ENCODE data around the gene ZNF544. TPM values are rescaled to one million over a fixed set of nuclear protein-coding genes. Genes with fewer than 3 reads are reported as not detected.
A peak's percentile ranks its signal among the peaks of the same experiment; 100 is the strongest.

ZNF544 gene
- polyA plus RNA-seq, 2 of the 4 experiments (the other 2 are of a cell fraction): 23.7 to 33.1 TPM

DNA sequence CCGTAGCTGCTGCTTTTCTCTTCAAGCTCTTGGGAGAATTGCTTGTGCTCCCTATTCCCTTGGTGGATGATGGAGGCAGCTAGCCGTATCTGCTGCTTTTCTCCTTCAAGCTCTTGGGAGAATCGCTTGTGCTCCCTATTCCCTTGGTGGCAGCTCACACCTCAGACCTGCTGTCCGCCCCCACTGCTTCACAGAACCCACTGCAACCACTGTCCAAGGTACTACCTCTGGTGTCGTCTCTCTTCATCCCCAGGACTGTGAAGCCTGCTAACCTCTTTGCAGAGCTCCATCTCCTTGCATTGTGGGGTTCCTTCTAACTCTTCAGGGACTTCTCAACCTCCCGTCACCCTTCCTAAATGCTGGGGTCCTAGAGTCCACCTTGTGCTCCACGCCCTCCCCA, 71.9 kb downstream of the ZNF544 start:
- Histone ChIP-seq H3K27ac (no peak overlapping the region), H3K4me3 (no peak overlapping the region), H3K9me3 (peaks cover 89% of the 10 kb centered on the region), H3K4me2 (no peak overlapping the region), H3K4me1 (no peaks in the 10 kb centered on the region)
- ChIA-PET POLR2A (no interaction called here), CTCF (interaction anchor here (0.6 to 1.3 kb wide), 5 partner anchors 9 to 47 kb away, joined by 3 to 5 read pairs (median 3); no protein-coding TSS in a partner anchor)
- DNase-seq (ENCODE audit: low read depth in 1 of 2, low spot score in 1 of 2) (no peak), FAIRE-seq (no peak), ATAC-seq (no peak)
- no peak for TF ChIP-seq RAD21 (conservative IDR thresholded peaks at IDR 0.05 in 1 of 2, IDR thresholded peaks at IDR 0.05 in 1 of 2)
- WGBS (ENCODE audit: missing lambda C conversion rate): 94% methylated on average over 7 of the region's 7 CpGs

- WGBS (ENCODE audit: missing lambda C conversion rate): 90% methylated on average over 7 of the region's 7 CpGs
- Histone ChIP-seq H3K27ac (no peak overlapping the region), H3K4me3 (no peak overlapping the region), H3K4me1 (0 out of 3 replicates have a peak, but pooled peaks cover 4% of the 10 kb centered on the region), H3K4me2 (peak overlapping the region; percentile 63; the same call in 2 of the 3 replicates), H3K9me3 (peaks cover 66% of the 10 kb centered on the region)
- DNase-seq (ENCODE audit: low read depth in 1 of 2, low spot score in 1 of 2) (no peak), ATAC-seq (no peak), FAIRE-seq (no peak)
- CTCF ChIA-PET: interaction anchor here (0.8 kb wide), 1 partner anchor 18 kb away, joined by 3 read pairs; no protein-coding TSS in a partner anchor
- no peak for TF ChIP-seq EP300 (IDR thresholded peaks at IDR 0.05)
- no peak for TF ChIP-seq ZFP36 (IDR thresholded peaks at IDR 0.05; ENCODE audit: borderline replicate concordance, partially characterized antibody)
- TF ChIP-seq EHMT2 (IDR thresholded peaks at IDR 0.05; ENCODE audit: low read depth): no peak
- TF ChIP-seq, protein P1, sequence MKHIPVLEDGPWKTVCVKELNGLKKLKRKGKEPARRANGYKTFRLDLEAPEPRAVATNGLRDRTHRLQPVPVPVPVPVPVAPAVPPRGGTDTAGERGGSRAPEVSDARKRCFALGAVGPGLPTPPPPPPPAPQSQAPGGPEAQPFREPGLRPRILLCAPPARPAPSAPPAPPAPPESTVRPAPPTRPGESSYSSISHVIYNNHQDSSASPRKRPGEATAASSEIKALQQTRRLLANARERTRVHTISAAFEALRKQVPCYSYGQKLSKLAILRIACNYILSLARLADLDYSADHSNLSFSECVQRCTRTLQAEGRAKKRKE (CRISPR knock-in tag; IDR thresholded peaks at IDR 0.05; ENCODE audit: low read depth): no peak
- TF ChIP-seq, protein P2, sequence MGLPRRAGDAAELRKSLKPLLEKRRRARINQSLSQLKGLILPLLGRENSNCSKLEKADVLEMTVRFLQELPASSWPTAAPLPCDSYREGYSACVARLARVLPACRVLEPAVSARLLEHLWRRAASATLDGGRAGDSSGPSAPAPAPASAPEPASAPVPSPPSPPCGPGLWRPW (IDR thresholded peaks at IDR 0.05): no peak
- TF ChIP-seq, protein P3, sequence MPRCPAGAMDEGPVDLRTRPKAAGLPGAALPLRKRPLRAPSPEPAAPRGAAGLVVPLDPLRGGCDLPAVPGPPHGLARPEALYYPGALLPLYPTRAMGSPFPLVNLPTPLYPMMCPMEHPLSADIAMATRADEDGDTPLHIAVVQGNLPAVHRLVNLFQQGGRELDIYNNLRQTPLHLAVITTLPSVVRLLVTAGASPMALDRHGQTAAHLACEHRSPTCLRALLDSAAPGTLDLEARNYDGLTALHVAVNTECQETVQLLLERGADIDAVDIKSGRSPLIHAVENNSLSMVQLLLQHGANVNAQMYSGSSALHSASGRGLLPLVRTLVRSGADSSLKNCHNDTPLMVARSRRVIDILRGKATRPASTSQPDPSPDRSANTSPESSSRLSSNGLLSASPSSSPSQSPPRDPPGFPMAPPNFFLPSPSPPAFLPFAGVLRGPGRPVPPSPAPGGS (IDR thresholded peaks at IDR 0.05): no peak
- no peak for TF ChIP-seq FOSL2 (IDR thresholded peaks at IDR 0.05)
- no peak for TF ChIP-seq FOSL2 (CRISPR knock-in tag; IDR thresholded peaks at IDR 0.05)
- TF ChIP-seq, protein P4, sequence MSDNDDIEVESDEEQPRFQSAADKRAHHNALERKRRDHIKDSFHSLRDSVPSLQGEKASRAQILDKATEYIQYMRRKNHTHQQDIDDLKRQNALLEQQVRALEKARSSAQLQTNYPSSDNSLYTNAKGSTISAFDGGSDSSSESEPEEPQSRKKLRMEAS (IDR thresholded peaks at IDR 0.05): no peak
- POLR2A ChIA-PET: no interaction called here
Observed at GRCh38 chr19:58304255-58304654, 75.5 kb downstream of the ZNF544 start.

DNA sequence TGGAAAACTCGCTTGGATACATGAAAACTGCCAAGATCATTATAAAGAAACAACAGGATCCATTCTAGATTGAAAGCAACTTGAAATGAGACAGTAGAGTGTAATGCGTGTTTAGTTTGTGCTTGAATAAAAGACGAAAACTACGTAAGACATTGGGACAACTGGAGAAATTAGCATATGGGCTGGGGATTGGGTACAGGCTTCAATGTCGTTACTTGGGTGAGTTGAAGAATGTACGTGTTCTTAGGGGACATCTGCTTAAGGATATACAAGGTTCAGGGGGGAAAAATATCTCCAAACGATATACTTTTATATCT, 76.0 kb downstream of the ZNF544 start:
- H3K9me3 ChIP-seq: peaks cover 66% of the 10 kb centered on the region
- peak overlapping the region; percentile 72 for H3K4me3 ChIP-seq
- 51% methylated on average over 7 of the region's 7 CpGs for WGBS (ENCODE audit: missing lambda C conversion rate)
- CTCF ChIA-PET: interaction anchor here (0.6 to 1.0 kb wide), 2 partner anchors 22 to 978 kb away, joined by 3 read pairs; partner anchors contain the start of gene ZSCAN22
- ATAC-seq (peak; percentile 33 to 52), DNase-seq (ENCODE audit: low read depth in 1 of 2, low spot score in 1 of 2) (no peak), FAIRE-seq (no peak)
- 0 out of 3 replicates have a peak, but pooled peaks cover 4% of the 10 kb centered on the region for H3K4me1 ChIP-seq
- peak overlapping the region; percentile 63 for H3K4me2 ChIP-seq
- TF ChIP-seq, protein P1 (CRISPR knock-in tag; IDR thresholded peaks at IDR 0.05; ENCODE audit: low read depth): no peak
- TF ChIP-seq, protein P5, sequence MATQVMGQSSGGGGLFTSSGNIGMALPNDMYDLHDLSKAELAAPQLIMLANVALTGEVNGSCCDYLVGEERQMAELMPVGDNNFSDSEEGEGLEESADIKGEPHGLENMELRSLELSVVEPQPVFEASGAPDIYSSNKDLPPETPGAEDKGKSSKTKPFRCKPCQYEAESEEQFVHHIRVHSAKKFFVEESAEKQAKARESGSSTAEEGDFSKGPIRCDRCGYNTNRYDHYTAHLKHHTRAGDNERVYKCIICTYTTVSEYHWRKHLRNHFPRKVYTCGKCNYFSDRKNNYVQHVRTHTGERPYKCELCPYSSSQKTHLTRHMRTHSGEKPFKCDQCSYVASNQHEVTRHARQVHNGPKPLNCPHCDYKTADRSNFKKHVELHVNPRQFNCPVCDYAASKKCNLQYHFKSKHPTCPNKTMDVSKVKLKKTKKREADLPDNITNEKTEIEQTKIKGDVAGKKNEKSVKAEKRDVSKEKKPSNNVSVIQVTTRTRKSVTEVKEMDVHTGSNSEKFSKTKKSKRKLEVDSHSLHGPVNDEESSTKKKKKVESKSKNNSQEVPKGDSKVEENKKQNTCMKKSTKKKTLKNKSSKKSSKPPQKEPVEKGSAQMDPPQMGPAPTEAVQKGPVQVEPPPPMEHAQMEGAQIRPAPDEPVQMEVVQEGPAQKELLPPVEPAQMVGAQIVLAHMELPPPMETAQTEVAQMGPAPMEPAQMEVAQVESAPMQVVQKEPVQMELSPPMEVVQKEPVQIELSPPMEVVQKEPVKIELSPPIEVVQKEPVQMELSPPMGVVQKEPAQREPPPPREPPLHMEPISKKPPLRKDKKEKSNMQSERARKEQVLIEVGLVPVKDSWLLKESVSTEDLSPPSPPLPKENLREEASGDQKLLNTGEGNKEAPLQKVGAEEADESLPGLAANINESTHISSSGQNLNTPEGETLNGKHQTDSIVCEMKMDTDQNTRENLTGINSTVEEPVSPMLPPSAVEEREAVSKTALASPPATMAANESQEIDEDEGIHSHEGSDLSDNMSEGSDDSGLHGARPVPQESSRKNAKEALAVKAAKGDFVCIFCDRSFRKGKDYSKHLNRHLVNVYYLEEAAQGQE (IDR thresholded peaks at IDR 0.05): no peak
- TF ChIP-seq TFCP2L1 (CRISPR knock-in tag; IDR thresholded peaks at IDR 0.05) (no peak), RAD21 (conservative IDR thresholded peaks at IDR 0.05 in 1 of 2, IDR thresholded peaks at IDR 0.05 in 1 of 2) (no peak), EHF (CRISPR knock-in tag; IDR thresholded peaks at IDR 0.05) (no peak), KDM5A (IDR thresholded peaks at IDR 0.05) (no peak), SREBF2 (IDR thresholded peaks at IDR 0.05) (no peak), CBX2 (IDR thresholded peaks at IDR 0.05; ENCODE audit: borderline replicate concordance, low read depth) (no peak), MAFK (IDR thresholded peaks at IDR 0.05; ENCODE audit: partially characterized antibody) (no peak), FOXS1 (CRISPR knock-in tag; IDR thresholded peaks at IDR 0.05) (no peak), NR3C1 (IDR thresholded peaks at IDR 0.05) (no peak), RCOR1 (IDR thresholded peaks at IDR 0.05; ENCODE audit: low read depth, low read length) (no peak), ZC3H11A (IDR thresholded peaks at IDR 0.05) (no peak)
- H3K27ac ChIP-seq: peak overlapping the region; percentile 47 to 68
- POLR2A ChIA-PET: interaction anchor here (0.6 to 2.3 kb wide), 9 partner anchors 8 to 215 kb away, joined by 3 to 22 read pairs (median 5); partner anchors contain the start of genes ZBTB45, ZNF274, ZNF497 and ZSCAN22

Data from A549 (cell line).